ENCODE measurements around the gene HLA-E.
A peak's percentile ranks its signal among the peaks of the same experiment; 100 is the strongest.
"Not testable (repeated sequence)": the region's sequence is repeated elsewhere in the genome, so short reads cannot be mapped to it uniquely, and the experiment has no call there.

HLA-E gene

GRCh38 chr6:30489081-30490025 lies at the start of gene HLA-E:
Gene HLA-E (plus strand): TSS chr6:30489509. CDS start chr6:30489532, 23 bp downstream.
- DNase-seq, result peak; percentile 78

GRCh38 chr6:30441171-30441570 lies 48.1 kb upstream of the HLA-E start:
- DNase-seq, result no peak

GRCh38 chr6:30443657-30444450 lies 45.5 kb upstream of the HLA-E start:
- no peak for DNase-seq

GRCh38 chr6:30444451-30444742 lies 44.9 kb upstream of the HLA-E start:
- DNase-seq, result no peak

GRCh38 chr6:30446259-30446658 lies 43.0 kb upstream of the HLA-E start:
- DNase-seq, result no peak

- no peak for DNase-seq
Observed at GRCh38 chr6:30447237-30447636, 42.1 kb upstream of the HLA-E start.

- DNase-seq, result no peak
Observed at GRCh38 chr6:30450548-30450908, 38.8 kb upstream of the HLA-E start.

GRCh38 chr6:30450909-30451841 lies 38.1 kb upstream of the HLA-E start:
- peak; percentile 47 for DNase-seq

- no peak for DNase-seq
Observed at GRCh38 chr6:30452736-30453507, 36.4 kb upstream of the HLA-E start.

- peak; percentile 72 for DNase-seq
Observed at GRCh38 chr6:30453508-30454116, 35.7 kb upstream of the HLA-E start.

GRCh38 chr6:30459145-30459544 lies 30.2 kb upstream of the HLA-E start:
- no peak for DNase-seq

- DNase-seq, result no peak
Observed at GRCh38 chr6:30461055-30461454, 28.3 kb upstream of the HLA-E start.

GRCh38 chr6:30462482-30462881 lies 26.8 kb upstream of the HLA-E start:
- no peak for DNase-seq

- no peak for DNase-seq
Observed at GRCh38 chr6:30463242-30463641, 26.1 kb upstream of the HLA-E start.

- peak; percentile 46 for DNase-seq
Observed at GRCh38 chr6:30463651-30464618, 25.4 kb upstream of the HLA-E start.

GRCh38 chr6:30465595-30466306 lies 23.6 kb upstream of the HLA-E start:
- no peak for DNase-seq

GRCh38 chr6:30470968-30471367 lies 18.3 kb upstream of the HLA-E start:
- no peak for DNase-seq

GRCh38 chr6:30475116-30475515 lies 14.2 kb upstream of the HLA-E start:
- not testable (repeated sequence) for DNase-seq

GRCh38 chr6:30480536-30481156 lies 8.7 kb upstream of the HLA-E start:
- DNase-seq, result peak; percentile 52
